H9 (cell line): ENCODE data around the gene GRAP2. TPM values are rescaled to one million over a fixed set of nuclear protein-coding genes. Genes with fewer than 3 reads are reported as not detected.

Experiments
- DNase-seq: peaks from one replicate; pipeline ENCODE4 v3.0.0-alpha.2; 2017
- H2AFZ ChIP-seq: one replicate; pipeline ENCODE4 v1.6.1; 2013; ENCODE audit warnings: mild to moderate bottlenecking, low read length, control low read depth, moderate library complexity
- H2AK5ac ChIP-seq: 2 replicates; pipeline ENCODE4 v1.6.1; 2013; ENCODE audit warnings: low read length, control low read depth, mixed read lengths; ENCODE audit not compliant: insufficient read length
- H2BK120ac ChIP-seq: one replicate; pipeline ENCODE4 v1.6.1; 2013; ENCODE audit warnings: low read depth, mild to moderate bottlenecking, low read length, control low read depth, inconsistent platforms; ENCODE audit not compliant: poor library complexity, severe bottlenecking
- H2BK12ac ChIP-seq: 2 replicates; pipeline ENCODE4 v1.6.1; 2013; ENCODE audit warnings: low read length, control low read depth, mixed read lengths, low read depth; ENCODE audit not compliant: insufficient read length
- H2BK15ac ChIP-seq: 2 replicates; pipeline ENCODE4 v1.6.1; 2013; ENCODE audit warnings: low read depth, low read length, control low read depth
- H2BK20ac ChIP-seq: one replicate; pipeline ENCODE4 v1.6.1; 2013; ENCODE audit warnings: low read depth, mild to moderate bottlenecking, low read length, control low read depth, inconsistent platforms; ENCODE audit not compliant: poor library complexity, severe bottlenecking
- H2BK5ac ChIP-seq: 2 replicates; pipeline ENCODE4 v1.6.1; 2013; ENCODE audit warnings: low read length, control low read depth, mixed read lengths; ENCODE audit not compliant: insufficient read length
- H3K14ac ChIP-seq: 2 replicates; pipeline ENCODE4 v1.6.1; 2013; ENCODE audit warnings: low read length, control low read depth; ENCODE audit not compliant: insufficient read depth
- H3K18ac ChIP-seq: 2 replicates; pipeline ENCODE4 v1.6.1; 2013; ENCODE audit warnings: low read depth, mild to moderate bottlenecking, mixed read lengths, low read length, control low read depth; ENCODE audit not compliant: insufficient read length
- H3K23ac ChIP-seq: 2 replicates; pipeline ENCODE4 v1.6.1; 2013; ENCODE audit warnings: low read length, control low read depth, mixed read lengths, low read depth; ENCODE audit not compliant: insufficient read length
- H3K23me2 ChIP-seq: 2 replicates; pipeline ENCODE4 v1.6.1; 2013; ENCODE audit warnings: low read depth, mild to moderate bottlenecking, mixed read lengths, low read length, control low read depth; ENCODE audit not compliant: insufficient read length, poor library complexity, severe bottlenecking
- H3K27ac ChIP-seq: 2 replicates; pipeline ENCODE4 v1.5.1; 2013; ENCODE audit warnings: low read length, control low read depth, mixed read lengths, low read depth; ENCODE audit not compliant: insufficient read length
- H3K27me3 ChIP-seq: 2 replicates; pipeline ENCODE4 v1.6.1; 2013; ENCODE audit warnings: low read length, control low read depth, inconsistent platforms; ENCODE audit not compliant: insufficient read depth
- H3K4ac ChIP-seq: 2 replicates; pipeline ENCODE4 v1.6.1; 2013; ENCODE audit warnings: low read depth, mild to moderate bottlenecking, control low read depth, inconsistent platforms, low read length, moderate library complexity
- H3K4me1 ChIP-seq: 2 replicates; pipeline ENCODE4 v1.6.1; 2013; ENCODE audit warnings: low read length, control low read depth, inconsistent platforms; ENCODE audit not compliant: insufficient read depth
- H3K4me2 ChIP-seq: 2 replicates; pipeline ENCODE4 v1.6.1; 2013; ENCODE audit warnings: low read length, control low read depth, mixed read lengths; ENCODE audit not compliant: insufficient read length, insufficient read depth
- H3K56ac ChIP-seq: 2 replicates; pipeline ENCODE4 v1.6.1; 2013; ENCODE audit warnings: low read depth, mild to moderate bottlenecking, mixed read lengths, low read length, control low read depth; ENCODE audit not compliant: insufficient read length
- H3K79me1 ChIP-seq: 2 replicates; pipeline ENCODE4 v1.6.1; 2013; ENCODE audit warnings: low read depth, mild to moderate bottlenecking, moderate library complexity, low read length, control low read depth, inconsistent platforms; ENCODE audit not compliant: insufficient read depth, poor library complexity, severe bottlenecking
- H3K79me2 ChIP-seq: 2 replicates; pipeline ENCODE4 v1.6.1; 2013; ENCODE audit warnings: low read length, control low read depth, inconsistent platforms; ENCODE audit not compliant: insufficient read depth
- H3K9ac ChIP-seq: 2 replicates; pipeline ENCODE4 v1.6.1; 2013; ENCODE audit warnings: low read length, control low read depth, mixed read lengths; ENCODE audit not compliant: insufficient read length; ENCODE audit errors: extremely low read depth
- H3K9me3 ChIP-seq: one replicate; pipeline ENCODE4 v1.6.1; 2013; ENCODE audit warnings: low read depth, low read length, inconsistent platforms; ENCODE audit not compliant: control insufficient read depth
- H3T11ph ChIP-seq: one replicate; pipeline ENCODE4 v1.6.1; 2013; ENCODE audit warnings: mild to moderate bottlenecking, low read length, control low read depth, inconsistent platforms
- H4K20me1 ChIP-seq: one replicate; pipeline ENCODE4 v1.6.1; 2013; ENCODE audit not compliant: control insufficient read depth, insufficient read length, insufficient read depth
- H4K5ac ChIP-seq: 2 replicates; pipeline ENCODE4 v1.6.1; 2013; ENCODE audit warnings: low read depth, mild to moderate bottlenecking, mixed read lengths, low read length, control low read depth; ENCODE audit not compliant: insufficient read length
- H4K8ac ChIP-seq: replicated peaks from 2 replicates; pipeline ENCODE4 v1.6.1; 2013; ENCODE audit warnings: low read length, control low read depth, mixed read lengths, low read depth; ENCODE audit not compliant: insufficient read length
- H4K91ac ChIP-seq: 2 replicates; pipeline ENCODE4 v1.6.1; 2013; ENCODE audit warnings: low read depth, mild to moderate bottlenecking, moderate library complexity, mixed read lengths, low read length, control low read depth; ENCODE audit not compliant: insufficient read length
- H3K27ac Mint-ChIP-seq, 3 experiments: 2 replicates in 2 of 3; 3 replicates in 1 of 3; pipeline ENCODE4 v1.8.0; 2020 to 2021; ENCODE audit warnings: mixed read lengths in 3 of 3, mild to moderate bottlenecking in 1 of 3, moderate library complexity in 1 of 3
- H3K27me3 Mint-ChIP-seq: 2 replicates; pipeline ENCODE4 v1.8.0; 2021; ENCODE audit warnings: low read depth, mild to moderate bottlenecking, moderate library complexity, mixed read lengths
- H3K36me3 Mint-ChIP-seq, 3 experiments: 2 replicates in 2 of 3; 3 replicates in 1 of 3; pipeline ENCODE4 v1.8.0; 2020 to 2021; ENCODE audit warnings: low read depth in 3 of 3, mixed read lengths in 3 of 3; ENCODE audit not compliant: insufficient read depth in 1 of 3
- H3K4me1 Mint-ChIP-seq, 2 experiments: 2 replicates each; pipeline ENCODE4 v1.8.0; 2020; ENCODE audit warnings: mixed read lengths in 2 of 2
- H3K4me3 Mint-ChIP-seq, 2 experiments: 2 replicates in 1 of 2; 3 replicates in 1 of 2; pipeline ENCODE4 v1.8.0; 2020 to 2021; ENCODE audit warnings: mild to moderate bottlenecking in 2 of 2, mixed read lengths in 2 of 2, moderate library complexity in 1 of 2
- H3K9me3 Mint-ChIP-seq, 2 experiments: 2 replicates in 1 of 2; 3 replicates in 1 of 2; pipeline ENCODE4 v1.8.0; 2020; ENCODE audit warnings: mild to moderate bottlenecking in 2 of 2, mixed read lengths in 2 of 2, moderate library complexity in 1 of 2
- CTCF ChIP-seq: fragments of 200-600 bp; sonication (generic); conservative IDR thresholded peaks from 3 replicates; pipeline ENCODE4 v1.8.0; 2021; ENCODE audit warnings: antibody characterized with exemption, mild to moderate bottlenecking
- WGBS: extraction: QIAGEN DNeasy Blood & Tissue Kit; methylation state at CpG from one replicate; pipeline ENCODE4 v1.1.7; 2013; ENCODE audit warnings: missing lambda C conversion rate, low lambda C conversion rate, mixed read lengths; ENCODE audit not compliant: insufficient read length; ENCODE audit errors: extremely low coverage; 5-methylcytosine and 5-hydroxymethylcytosine counted together
- total RNA-seq: library from RNA; stranded (reverse); gene quantifications from 2 replicates; pipeline ENCODE4 v1.2.1, GENCODE V29; 2021

Gene GRAP2
- total RNA-seq, 1 experiment from 2014 or later, result not detected

- no peak overlapping the region for H3K18ac ChIP-seq
- H3K23ac ChIP-seq, result no peak overlapping the region
- H2BK5ac ChIP-seq, result no peak overlapping the region
- H4K8ac ChIP-seq, result no peak overlapping the region
- no peak for TF ChIP-seq CTCF
- H3K4me2 ChIP-seq, result peak overlapping the region; percentile 12
- H4K20me1 ChIP-seq, result no peaks in the 10 kb centered on the region
- H3K14ac ChIP-seq, result no peak overlapping the region
- H3K27me3 ChIP-seq, result no peaks in the 10 kb centered on the region
- H3K9me3 ChIP-seq, result no peaks in the 10 kb centered on the region
- peaks cover 64 to 67% of the 10 kb centered on the region in 2 experiments for H3K4me1 Mint-ChIP-seq
- H2BK120ac ChIP-seq, result no peak overlapping the region
- H4K5ac ChIP-seq, result no peak overlapping the region
- peak overlapping the region; percentile 16 to 83 for H3K4me3 Mint-ChIP-seq
- no peak for DNase-seq
- no peak overlapping the region for H4K91ac ChIP-seq
- no peak overlapping the region for H3K9ac ChIP-seq
- no peak overlapping the region for H3K27ac Mint-ChIP-seq
- H2BK20ac ChIP-seq, result no peak overlapping the region
- H3K56ac ChIP-seq, result no peak overlapping the region
- H2BK12ac ChIP-seq, result no peak overlapping the region
- H3K27ac ChIP-seq, result no peak overlapping the region
- WGBS, result no CpG with 5 or more reads among the region's 3 CpGs
- H3K4me1 ChIP-seq, result peaks cover 19% of the 10 kb centered on the region
- no peak overlapping the region for H3T11ph ChIP-seq
- peaks cover 10 to 14% (median 11%) of the 10 kb centered on the region in 3 experiments; a peak in 6 of 7 replicates for H3K36me3 Mint-ChIP-seq
- H3K79me2 ChIP-seq, result peaks cover 9% of the 10 kb centered on the region; the same call in 1 of the 2 replicates
- no peak overlapping the region for H3K4ac ChIP-seq
- no peak overlapping the region for H2BK15ac ChIP-seq
- peaks cover 29% of the 10 kb centered on the region for H3K27me3 Mint-ChIP-seq
- peaks cover 6% of the 10 kb centered on the region for H3K79me1 ChIP-seq
- no peaks in the 10 kb centered on the region for H3K9me3 Mint-ChIP-seq
- no peak overlapping the region for H2AFZ ChIP-seq
- H2AK5ac ChIP-seq, result no peak overlapping the region
- H3K23me2 ChIP-seq, result peaks cover 13% of the 10 kb centered on the region
Observed at GRCh38 chr22:39996732-39997131, 95.8 kb downstream of the GRAP2 start.
